ENCODE results near the gene RBFOX2. TPM values are rescaled to one million over a fixed set of nuclear protein-coding genes. Genes with fewer than 3 reads are reported as not detected.

The RBFOX2 gene
- total RNA-seq, 2 experiments from 2014 or later = 54.3 to 78.7 TPM

- Histone ChIP-seq H4K20me1 (ENCODE audit: insufficient read depth, low read length) (peaks cover 6% of the 10 kb centered on the region), H3K9me3 (ENCODE audit: low read length) (no peaks in the 10 kb centered on the region), H3K9me2 (ENCODE audit: insufficient read depth, low read length) (no peaks in the 10 kb centered on the region), H3K4me2 (ENCODE audit: low read length) (no peak overlapping the region), H3K27ac (ENCODE audit: low read depth, low read length, poor library complexity, severe bottlenecking) (no peak overlapping the region), H3K79me2 (ENCODE audit: insufficient read depth, low read depth, low read length) (no peaks in the 10 kb centered on the region), H2AFZ (ENCODE audit: low read length) (no peak overlapping the region), H3K4me1 (ENCODE audit: insufficient read depth, low read length, poor library complexity, severe bottlenecking) (peaks cover 5% of the 10 kb centered on the region), H3K36me3 (ENCODE audit: insufficient read depth, low read length) (peaks cover 16% of the 10 kb centered on the region), H3K4me3 (ENCODE audit: low read depth, low read length, poor library complexity, severe bottlenecking) (no peak overlapping the region)
- intact Hi-C loops (cut with micrococcal nuclease; ENCODE audit: unreplicated experiment) = no loop called here
- no TSS peak for BruUV-seq (replicated peaks)
- TF ChIP-seq EZH2phosphoT487 (IDR thresholded peaks at IDR 0.05; ENCODE audit: borderline replicate concordance, low read depth, low read length) (no peak), CTCF (conservative IDR thresholded peaks at IDR 0.05; ENCODE audit: low read length) (no peak)
- DNase-seq (ENCODE audit: low spot score) = no peak
- CTCF ChIA-PET (ENCODE audit: unreplicated experiment) = no interaction called here
- POLR2A ChIA-PET = interaction anchor here (1.0 to 1.2 kb wide), 4 partner anchors 12 to 34 kb away, joined by 3 to 4 read pairs (median 4); no protein-coding TSS in a partner anchor
Observed at GRCh38 chr22:35987487-35987886, 41.1 kb downstream of the RBFOX2 start.

- no peaks in the 10 kb centered on the region for H3K9me3 ChIP-seq (ENCODE audit: low read length)
- no peaks in the 10 kb centered on the region for H3K9me2 ChIP-seq (ENCODE audit: insufficient read depth, low read length)
- no peak overlapping the region for H3K27ac ChIP-seq (ENCODE audit: low read depth, low read length, poor library complexity, severe bottlenecking)
- no peak overlapping the region for H3K4me2 ChIP-seq (ENCODE audit: low read length)
- peaks cover 5% of the 10 kb centered on the region for H3K4me1 ChIP-seq (ENCODE audit: insufficient read depth, low read length, poor library complexity, severe bottlenecking)
- BruUV-seq (replicated peaks) = no TSS peak
- CTCF ChIA-PET (ENCODE audit: unreplicated experiment) = no interaction called here
- H3K4me3 ChIP-seq (ENCODE audit: low read depth, low read length, poor library complexity, severe bottlenecking) = no peak overlapping the region
- no peak for TF ChIP-seq CTCF (conservative IDR thresholded peaks at IDR 0.05; ENCODE audit: low read length)
- no peak for TF ChIP-seq EZH2phosphoT487 (IDR thresholded peaks at IDR 0.05; ENCODE audit: borderline replicate concordance, low read depth, low read length)
- POLR2A ChIA-PET = no interaction called here
- no peak for DNase-seq (ENCODE audit: low spot score)
- H3K79me2 ChIP-seq (ENCODE audit: insufficient read depth, low read depth, low read length) = no peaks in the 10 kb centered on the region
- intact Hi-C loops (cut with micrococcal nuclease; ENCODE audit: unreplicated experiment) = no loop called here
- no peak overlapping the region for H2AFZ ChIP-seq (ENCODE audit: low read length)
- H3K36me3 ChIP-seq (ENCODE audit: insufficient read depth, low read length) = peaks cover 23% of the 10 kb centered on the region
- peaks cover 6% of the 10 kb centered on the region for H4K20me1 ChIP-seq (ENCODE audit: insufficient read depth, low read length)
Observed at GRCh38 chr22:35986088-35986487, 42.5 kb downstream of the RBFOX2 start.

- Histone ChIP-seq H2AFZ (ENCODE audit: low read length) (no peak overlapping the region), H3K4me2 (ENCODE audit: low read length) (no peak overlapping the region), H3K9me2 (ENCODE audit: insufficient read depth, low read length) (no peaks in the 10 kb centered on the region), H3K27ac (ENCODE audit: low read depth, low read length, poor library complexity, severe bottlenecking) (no peak overlapping the region), H4K20me1 (ENCODE audit: insufficient read depth, low read length) (peaks cover 6% of the 10 kb centered on the region), H3K36me3 (ENCODE audit: insufficient read depth, low read length) (peaks cover 24% of the 10 kb centered on the region), H3K4me1 (ENCODE audit: insufficient read depth, low read length, poor library complexity, severe bottlenecking) (peaks cover 5% of the 10 kb centered on the region), H3K79me2 (ENCODE audit: insufficient read depth, low read depth, low read length) (no peaks in the 10 kb centered on the region), H3K4me3 (ENCODE audit: low read depth, low read length, poor library complexity, severe bottlenecking) (no peak overlapping the region), H3K9me3 (ENCODE audit: low read length) (no peaks in the 10 kb centered on the region)
- BruUV-seq (replicated peaks) = no TSS peak
- CTCF ChIA-PET (ENCODE audit: unreplicated experiment) = no interaction called here
- POLR2A ChIA-PET = no interaction called here
- TF ChIP-seq CTCF (conservative IDR thresholded peaks at IDR 0.05; ENCODE audit: low read length) (no peak), EZH2phosphoT487 (IDR thresholded peaks at IDR 0.05; ENCODE audit: borderline replicate concordance, low read depth, low read length) (no peak)
- intact Hi-C loops (cut with micrococcal nuclease; ENCODE audit: unreplicated experiment) = no loop called here
- no peak for DNase-seq (ENCODE audit: low spot score)
Observed at GRCh38 chr22:35985371-35985770, 43.3 kb downstream of the RBFOX2 start.

All from OCI-LY7 (cell line).